Measurements from ENCODE around the gene MAB21L4.

MAB21L4 gene

GRCh38 chr2:240928476-240929363 is 32.8 kb upstream of the MAB21L4 start:
- TF ChIP-seq CTCF (IDR thresholded peaks at IDR 0.05; ENCODE audit: low read depth, low read length), result no peak
- DNase-seq (ENCODE audit: extremely low read depth, low read depth), result no peak

- TF ChIP-seq CTCF (IDR thresholded peaks at IDR 0.05; ENCODE audit: low read depth, low read length), result no peak
- no peak for DNase-seq (ENCODE audit: extremely low read depth, low read depth)
These were observed 31.4 kb upstream of the MAB21L4 start for GRCh38 chr2:240927390-240927781.

GRCh38 chr2:240926516-240927389 is 30.8 kb upstream of the MAB21L4 start:
- TF ChIP-seq CTCF (IDR thresholded peaks at IDR 0.05; ENCODE audit: low read depth, low read length), result no peak
- DNase-seq (ENCODE audit: extremely low read depth, low read depth), result no peak

- TF ChIP-seq CTCF (IDR thresholded peaks at IDR 0.05; ENCODE audit: low read depth, low read length), result no peak
- no peak for DNase-seq (ENCODE audit: extremely low read depth, low read depth)
These were observed 29.9 kb upstream of the MAB21L4 start for GRCh38 chr2:240925568-240926515.

- TF ChIP-seq CTCF (IDR thresholded peaks at IDR 0.05; ENCODE audit: low read depth, low read length), result no peak
- DNase-seq (ENCODE audit: extremely low read depth, low read depth), result no peak
These were observed 29.2 kb upstream of the MAB21L4 start for GRCh38 chr2:240925191-240925567.

- DNase-seq (ENCODE audit: extremely low read depth, low read depth), result no peak
- TF ChIP-seq CTCF (IDR thresholded peaks at IDR 0.05; ENCODE audit: low read depth, low read length), result no peak
These were observed 27.1 kb upstream of the MAB21L4 start for GRCh38 chr2:240922982-240923537.
